HG03342 (cell line): ENCODE measurements around the gene MIPOL1.
"Not testable (repeated sequence)": the region's sequence is repeated elsewhere in the genome, so short reads cannot be mapped to it uniquely, and the experiment has no call there.

Source experiments
- ATAC-seq: cut with Tn5 transposase; IDR thresholded peaks from one replicate; pipeline ENCODE4 v1.9.1; 2021; ENCODE audit warnings: mild to moderate bottlenecking, moderate library complexity; ENCODE audit not compliant: unreplicated experiment

MIPOL1 gene

GRCh38 chr14:37437490-37437889, 239.8 kb downstream of the MIPOL1 start:
- ATAC-seq: no peak

DNA sequence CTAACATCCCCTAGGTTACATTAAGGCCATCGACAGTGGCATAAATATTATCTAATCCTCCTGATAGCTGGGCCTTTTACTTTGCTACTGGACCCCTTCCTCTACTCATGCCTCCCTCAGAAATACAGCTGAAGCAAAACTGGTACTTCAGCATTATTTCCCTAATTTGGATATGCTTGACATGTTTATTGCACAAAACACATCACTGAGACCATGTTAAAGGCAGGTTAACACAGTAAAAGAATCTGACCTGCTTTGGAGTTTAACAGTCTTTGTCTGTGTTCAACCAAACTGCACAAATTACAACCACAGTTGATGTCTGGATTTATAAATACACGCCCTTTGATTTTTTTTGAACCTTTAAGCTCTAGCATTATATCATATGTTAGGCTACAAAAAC, 240.7 kb downstream of the MIPOL1 start:
- no peak for ATAC-seq

GRCh38 chr14:37443461-37443860, 245.7 kb downstream of the MIPOL1 start:
- no peak for ATAC-seq

GRCh38 chr14:37447883-37448391, 250.2 kb downstream of the MIPOL1 start:
- no peak for ATAC-seq

DNA sequence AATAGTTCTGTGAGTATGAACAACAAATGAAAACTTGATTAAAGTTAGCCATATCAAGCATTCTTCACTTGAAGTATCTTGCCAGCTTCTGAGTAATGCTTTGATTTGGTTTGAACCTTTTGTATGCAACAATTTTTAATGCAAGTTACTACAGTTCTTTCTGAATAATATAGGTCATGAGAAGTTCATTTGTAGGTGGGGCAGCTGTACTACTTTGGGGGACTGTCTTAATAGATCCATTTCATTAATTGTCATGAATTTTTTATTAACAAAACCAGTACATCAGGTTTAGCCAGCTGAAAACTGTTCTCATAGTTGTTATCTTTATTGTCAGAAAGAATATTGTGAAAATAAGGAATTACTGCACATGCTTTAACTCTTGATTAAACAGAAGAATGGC, 254.6 kb downstream of the MIPOL1 start:
- no peak for ATAC-seq

DNA sequence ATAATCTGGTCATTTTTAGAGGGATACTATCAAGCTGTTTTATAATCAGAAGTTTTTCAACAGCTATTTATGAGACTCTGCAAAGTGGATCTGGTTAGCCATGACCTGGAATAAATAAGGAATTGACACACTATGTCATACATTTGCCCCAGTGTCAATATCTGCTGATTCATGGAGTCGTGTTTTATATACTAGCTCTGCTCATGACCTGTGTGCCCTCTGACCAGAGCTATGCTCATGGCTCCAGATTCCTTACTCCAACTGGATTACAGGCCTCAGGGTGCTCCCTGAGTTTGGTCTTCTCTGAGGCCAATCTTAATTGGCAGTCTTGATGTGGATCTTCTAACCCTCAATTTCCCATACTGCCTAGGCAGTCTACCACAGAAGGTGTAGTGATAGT, 256.2 kb downstream of the MIPOL1 start:
- ATAC-seq: no peak

- ATAC-seq: no peak
Measured at GRCh38 chr14:37457334-37457733, 259.6 kb downstream of the MIPOL1 start.

GRCh38 chr14:37462426-37462825, 264.7 kb downstream of the MIPOL1 start:
- not testable (repeated sequence) for ATAC-seq

- ATAC-seq: no peak
Measured at GRCh38 chr14:37464192-37464858, 266.6 kb downstream of the MIPOL1 start.

DNA sequence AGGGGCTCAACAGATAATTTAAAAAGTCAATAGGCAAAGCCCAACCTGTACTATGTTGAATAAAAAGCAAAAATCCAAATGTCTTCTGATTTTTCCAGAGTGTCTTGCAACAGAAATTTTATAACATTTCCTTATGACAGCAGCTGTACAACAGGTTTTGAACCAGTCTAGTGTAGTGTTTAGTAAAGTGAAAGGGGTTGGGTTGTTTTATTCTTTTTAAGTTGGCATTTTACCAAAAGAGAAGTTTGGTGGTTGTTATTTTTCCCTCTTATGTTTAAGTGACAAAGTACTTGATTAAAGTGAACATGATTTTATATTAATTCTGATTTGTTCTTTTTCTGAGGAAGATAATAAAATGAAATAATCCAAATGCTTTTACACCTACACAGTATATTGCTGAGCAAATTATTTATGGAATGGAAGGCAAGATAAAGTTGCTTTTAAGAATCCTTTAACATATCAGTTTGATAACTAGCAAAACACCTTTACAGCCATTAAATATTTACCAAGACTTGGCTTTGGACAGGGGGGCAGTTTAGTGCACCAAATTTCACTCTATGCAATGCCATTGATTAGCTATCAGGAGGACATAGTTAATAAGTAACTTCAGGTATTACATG, 268.4 kb downstream of the MIPOL1 start:
- ATAC-seq: no peak

DNA sequence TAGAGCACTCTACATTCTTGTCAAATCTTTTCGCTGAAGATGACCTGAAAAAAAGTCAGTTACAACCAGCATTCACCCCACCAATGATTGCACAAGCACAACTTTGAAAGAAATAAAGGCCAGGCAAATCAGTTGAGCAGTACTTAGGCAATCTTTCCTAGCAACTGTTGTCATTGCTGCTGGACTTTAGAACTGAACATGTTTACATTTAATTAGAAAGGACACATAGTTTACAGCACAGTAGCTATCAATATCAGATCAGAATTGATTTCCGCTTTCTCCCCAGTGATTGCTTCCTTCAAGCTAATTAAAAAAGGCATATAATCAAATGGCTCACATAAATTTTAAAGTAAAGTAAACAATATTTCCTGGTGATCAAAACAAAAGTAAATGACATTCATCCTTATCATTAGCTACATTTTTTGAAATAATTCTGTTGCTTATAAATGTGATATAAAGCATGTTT, 268.9 kb downstream of the MIPOL1 start:
- ATAC-seq: no peak

DNA sequence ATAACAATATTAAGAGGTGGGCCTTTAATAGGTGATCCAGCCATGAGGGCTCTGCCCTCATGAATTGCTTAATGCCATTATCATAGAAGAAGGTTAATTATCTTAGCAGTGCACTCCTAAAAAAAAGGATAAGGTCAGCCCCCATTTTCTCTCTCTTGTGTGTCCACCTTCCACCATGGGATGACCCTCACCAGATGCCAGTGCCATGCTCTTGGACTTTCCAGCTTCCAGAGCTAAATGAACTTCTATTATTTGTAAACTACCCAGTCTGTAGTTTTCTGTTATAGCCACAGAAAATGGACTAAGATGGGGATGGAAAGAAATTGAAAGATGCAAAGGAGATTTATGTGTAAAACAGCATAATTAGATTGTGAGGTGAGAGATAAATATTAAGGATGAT, 271.9 kb downstream of the MIPOL1 start:
- ATAC-seq: no peak

DNA sequence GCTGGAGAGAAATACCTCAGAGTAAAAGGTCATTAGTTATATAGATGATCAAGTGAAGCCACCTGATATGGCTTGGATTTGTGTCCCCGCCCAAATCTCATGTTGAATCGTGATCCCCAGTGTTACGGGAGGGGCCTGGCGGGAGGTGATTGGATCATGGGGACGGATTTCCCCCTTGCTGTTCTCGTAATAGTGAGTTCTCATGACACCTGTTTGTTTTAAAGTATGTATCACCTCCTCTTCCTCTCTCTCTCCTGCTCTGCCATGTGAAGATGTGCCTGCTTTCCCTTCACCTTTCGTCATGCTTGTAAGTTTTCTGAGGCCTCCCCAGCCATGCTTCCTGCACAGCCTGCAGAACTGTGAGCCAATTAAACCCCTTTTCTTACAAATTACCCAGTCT, 272.5 kb downstream of the MIPOL1 start:
- ATAC-seq: no peak

GRCh38 chr14:37472906-37473305, 275.2 kb downstream of the MIPOL1 start:
- no peak for ATAC-seq

- ATAC-seq: no peak
Measured at GRCh38 chr14:37474191-37474590, 276.5 kb downstream of the MIPOL1 start.

DNA sequence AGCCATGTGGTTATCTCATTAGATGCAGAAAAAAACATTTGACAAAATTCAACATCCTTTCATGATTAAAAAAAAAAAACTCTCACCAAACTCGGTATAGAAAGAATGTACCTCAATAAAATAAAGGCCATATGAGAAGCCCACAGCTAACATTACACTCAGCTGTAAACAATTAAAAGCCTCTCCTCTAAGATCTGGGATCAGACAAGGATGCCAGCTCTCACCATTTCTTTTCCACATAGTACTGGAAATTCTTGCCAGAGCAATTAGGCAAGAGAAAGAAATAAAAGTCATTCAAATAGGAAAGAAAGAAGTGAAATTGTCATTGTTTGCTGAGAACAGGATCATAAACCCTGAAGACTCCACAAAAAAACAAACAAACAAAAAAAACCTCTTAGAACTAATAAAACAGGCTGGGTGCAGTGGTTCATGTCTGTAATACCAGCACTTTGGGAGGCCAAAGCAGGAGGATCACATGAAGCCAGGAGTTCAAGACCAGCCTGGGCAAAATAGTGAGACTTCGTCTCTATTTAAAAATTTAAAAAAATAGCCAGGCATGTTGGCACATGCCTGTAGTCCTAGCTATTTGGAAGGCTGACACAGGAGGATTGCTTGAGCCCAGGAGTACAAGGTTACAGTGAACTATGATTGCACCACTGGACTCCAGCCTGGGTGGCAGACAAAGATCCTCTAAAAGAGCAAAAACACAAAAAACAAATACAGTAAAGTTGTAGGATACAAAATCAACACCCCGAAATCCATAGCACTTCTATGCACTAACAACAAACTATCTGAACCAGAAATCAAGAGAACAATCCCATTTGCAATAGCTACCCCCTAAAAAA, 282.9 kb downstream of the MIPOL1 start:
- no peak for ATAC-seq

- ATAC-seq: no peak
Measured at GRCh38 chr14:37482428-37482827, 284.7 kb downstream of the MIPOL1 start.

GRCh38 chr14:37483672-37484071, 285.9 kb downstream of the MIPOL1 start:
- no peak for ATAC-seq

- no peak for ATAC-seq
Measured at GRCh38 chr14:37490607-37491006, 292.9 kb downstream of the MIPOL1 start.

DNA sequence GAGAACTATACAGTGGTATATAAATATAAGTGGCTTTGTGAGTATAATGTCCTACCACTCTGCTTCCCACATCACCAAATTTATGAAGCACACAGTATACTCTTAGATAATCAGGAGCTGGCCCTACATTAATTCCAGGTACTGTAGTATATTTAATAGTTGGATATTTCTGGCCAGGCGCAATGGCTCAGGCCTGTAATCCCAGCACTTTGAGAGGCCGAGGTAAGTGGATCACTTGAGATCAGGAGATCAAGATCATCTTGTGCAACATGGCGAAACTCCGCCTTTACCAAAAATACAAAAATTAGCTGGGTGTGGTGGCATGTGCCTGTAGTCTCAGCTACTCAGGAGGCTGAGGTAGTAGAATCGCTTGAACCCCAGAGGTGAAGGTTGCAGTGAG, 293.3 kb downstream of the MIPOL1 start:
- ATAC-seq: no peak

- no peak for ATAC-seq
Measured at GRCh38 chr14:37493606-37494005, 295.9 kb downstream of the MIPOL1 start.

DNA sequence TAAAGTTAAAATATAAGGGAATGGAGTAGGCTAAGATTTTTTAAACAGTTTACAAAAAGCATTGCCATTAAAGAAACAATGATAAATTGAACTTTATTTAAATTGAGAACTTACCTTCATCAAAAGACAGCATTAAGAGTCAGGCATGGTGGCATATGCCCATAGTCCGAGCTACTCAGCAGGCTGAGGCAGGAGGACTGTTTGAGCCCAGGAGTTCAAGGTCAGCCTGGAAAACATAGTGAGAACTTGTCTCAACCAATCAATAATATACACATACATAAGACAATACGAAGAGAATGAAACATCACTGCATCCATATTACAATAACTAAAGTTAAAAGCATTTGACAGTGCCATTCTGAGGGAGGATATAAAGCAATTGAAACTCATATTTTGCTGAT, 299.7 kb downstream of the MIPOL1 start:
- ATAC-seq: no peak
